Stomach (tissue), 4 donors: ENCODE data around the gene FAXC.
"Not testable (repeated sequence)": the region's sequence is repeated elsewhere in the genome, so short reads cannot be mapped to it uniquely, and the experiment has no call there.

Experiments
- CTCF ChIP-seq, 7 experiments: fragments of 450-650 bp in 4 of 7; fragments of 200-600 bp in 3 of 7; sonication (generic) in 3 of 7; IDR thresholded peaks; one replicate each; pipeline ENCODE4 v1.5.1; 2016 to 2019; ENCODE audit warnings: antibody characterized with exemption in 7 of 7, control low read depth in 2 of 7, mild to moderate bottlenecking in 1 of 7
- EP300 ChIP-seq: sonication (generic); formaldehyde crosslinking; IDR thresholded peaks from one replicate; pipeline ENCODE4 v1.6.1; 2017; ENCODE audit warnings: antibody characterized with exemption
- POLR2A ChIP-seq, 4 donors: fragments of 450-650 bp; IDR thresholded peaks; one replicate each; pipeline ENCODE4 v1.6.1; 2016; ENCODE audit warnings: antibody characterized with exemption in 4 of 4, control low read depth in 2 of 4, mild to moderate bottlenecking in 1 of 4, moderate library complexity in 1 of 4
- POLR2AphosphoS5 ChIP-seq, 3 donors: sonication (generic); formaldehyde crosslinking; IDR thresholded peaks; one replicate each; pipeline ENCODE4 v1.6.1; 2016; ENCODE audit warnings: antibody characterized with exemption in 3 of 3

- not testable (repeated sequence) for TF ChIP-seq CTCF (IDR thresholded peaks at IDR 0.05); POLR2AphosphoS5 (IDR thresholded peaks at IDR 0.05); POLR2A (IDR thresholded peaks at IDR 0.05); EP300
These were observed 14.2 kb downstream of the FAXC start for GRCh38 chr6:99335298-99335697.
